Activated T-helper 1 cell treated with anti-CD3 and anti-CD28 coated beads, Interleukin-2, amount 50 U/mL, for 16 hours (primary cell): ENCODE measurements around the gene MPHOSPH9.

Experiments
- DNase-seq, 2 donors: peaks; one replicate each; pipeline ENCODE4 v3.0.0-alpha.2; 2020; ENCODE audit warnings: low read depth in 1 of 2, low spot score in 1 of 2

The MPHOSPH9 gene, protein sequence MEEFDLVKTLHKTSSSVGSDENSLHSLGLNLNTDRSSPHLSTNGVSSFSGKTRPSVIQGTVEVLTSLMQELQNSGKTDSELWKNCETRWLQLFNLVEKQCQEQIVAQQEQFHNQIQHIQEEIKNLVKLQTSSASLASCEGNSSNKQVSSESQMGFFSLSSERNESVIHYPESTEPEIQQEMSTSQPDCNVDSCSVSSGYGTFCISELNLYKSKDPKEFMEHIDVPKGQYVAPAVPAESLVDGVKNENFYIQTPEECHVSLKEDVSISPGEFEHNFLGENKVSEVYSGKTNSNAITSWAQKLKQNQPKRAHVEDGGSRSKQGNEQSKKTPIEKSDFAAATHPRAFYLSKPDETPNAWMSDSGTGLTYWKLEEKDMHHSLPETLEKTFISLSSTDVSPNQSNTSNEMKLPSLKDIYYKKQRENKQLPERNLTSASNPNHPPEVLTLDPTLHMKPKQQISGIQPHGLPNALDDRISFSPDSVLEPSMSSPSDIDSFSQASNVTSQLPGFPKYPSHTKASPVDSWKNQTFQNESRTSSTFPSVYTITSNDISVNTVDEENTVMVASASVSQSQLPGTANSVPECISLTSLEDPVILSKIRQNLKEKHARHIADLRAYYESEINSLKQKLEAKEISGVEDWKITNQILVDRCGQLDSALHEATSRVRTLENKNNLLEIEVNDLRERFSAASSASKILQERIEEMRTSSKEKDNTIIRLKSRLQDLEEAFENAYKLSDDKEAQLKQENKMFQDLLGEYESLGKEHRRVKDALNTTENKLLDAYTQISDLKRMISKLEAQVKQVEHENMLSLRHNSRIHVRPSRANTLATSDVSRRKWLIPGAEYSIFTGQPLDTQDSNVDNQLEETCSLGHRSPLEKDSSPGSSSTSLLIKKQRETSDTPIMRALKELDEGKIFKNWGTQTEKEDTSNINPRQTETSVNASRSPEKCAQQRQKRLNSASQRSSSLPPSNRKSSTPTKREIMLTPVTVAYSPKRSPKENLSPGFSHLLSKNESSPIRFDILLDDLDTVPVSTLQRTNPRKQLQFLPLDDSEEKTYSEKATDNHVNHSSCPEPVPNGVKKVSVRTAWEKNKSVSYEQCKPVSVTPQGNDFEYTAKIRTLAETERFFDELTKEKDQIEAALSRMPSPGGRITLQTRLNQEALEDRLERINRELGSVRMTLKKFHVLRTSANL

DNA sequence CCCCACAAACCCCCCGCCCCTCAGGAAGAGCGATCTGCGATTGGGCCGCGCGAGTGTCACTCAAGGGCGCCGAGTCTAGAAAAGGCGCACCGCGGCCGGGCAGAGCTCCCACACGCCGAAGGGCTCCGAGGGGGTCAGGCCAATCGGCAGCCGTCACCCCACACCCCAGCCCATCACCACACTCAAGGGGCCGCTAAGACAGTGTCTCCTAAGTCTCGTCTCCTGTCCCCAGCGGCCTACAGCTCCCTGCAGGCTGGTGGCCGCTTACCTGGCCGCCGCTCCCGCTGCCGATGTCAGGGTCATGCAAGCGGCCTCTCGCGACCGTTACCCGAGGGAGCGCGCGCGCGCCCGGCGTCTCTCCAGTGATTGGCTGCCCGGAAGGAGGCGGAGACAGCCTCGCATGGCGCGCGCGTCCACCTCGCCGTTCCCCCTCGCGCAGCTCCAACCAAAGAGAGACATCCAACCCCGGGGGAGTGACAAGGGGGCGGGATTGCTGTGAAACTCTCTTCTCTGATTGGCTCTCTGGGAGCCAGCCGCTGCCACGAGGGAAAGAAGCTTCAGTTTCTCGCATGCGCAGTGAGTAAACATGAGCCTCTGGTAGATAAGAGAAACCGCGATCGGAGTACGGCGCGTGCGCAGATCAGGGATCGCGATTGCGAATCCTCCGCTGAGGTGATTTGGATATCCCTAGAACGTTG lies at the start of gene MPHOSPH9, which contains the start of gene MTRFR:
MPHOSPH9 (minus strand) TSS at position 335 of the 698 bp plus-strand sequence. CDS start 2,777 bp downstream, outside the sequence.
MTRFR (plus strand) TSS at position 630 of the 698 bp plus-strand sequence. CDS start 20,239 bp downstream, outside the sequence.
- DNase-seq: peak; percentile 96 to 97

DNA sequence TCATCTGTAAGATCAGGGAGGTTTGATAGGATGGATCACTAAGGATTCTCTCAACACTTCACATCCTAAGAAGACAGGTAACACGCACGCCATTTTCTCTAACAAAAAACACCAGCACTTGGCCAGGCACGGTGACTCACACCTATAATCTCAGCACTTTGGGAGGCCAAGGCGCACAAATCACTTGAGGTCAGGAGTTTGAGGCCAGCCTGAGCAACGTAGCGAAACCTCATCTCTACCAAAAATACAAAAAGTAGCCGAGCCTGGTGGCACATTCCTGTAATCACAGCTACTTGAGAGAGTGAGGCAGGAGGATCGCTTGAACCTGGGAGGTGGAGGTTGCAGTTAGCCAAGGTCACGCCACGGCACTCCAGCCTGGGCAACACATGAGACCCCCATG lies 49.2 kb upstream of the MPHOSPH9 start:
- DNase-seq: no peak

DNA sequence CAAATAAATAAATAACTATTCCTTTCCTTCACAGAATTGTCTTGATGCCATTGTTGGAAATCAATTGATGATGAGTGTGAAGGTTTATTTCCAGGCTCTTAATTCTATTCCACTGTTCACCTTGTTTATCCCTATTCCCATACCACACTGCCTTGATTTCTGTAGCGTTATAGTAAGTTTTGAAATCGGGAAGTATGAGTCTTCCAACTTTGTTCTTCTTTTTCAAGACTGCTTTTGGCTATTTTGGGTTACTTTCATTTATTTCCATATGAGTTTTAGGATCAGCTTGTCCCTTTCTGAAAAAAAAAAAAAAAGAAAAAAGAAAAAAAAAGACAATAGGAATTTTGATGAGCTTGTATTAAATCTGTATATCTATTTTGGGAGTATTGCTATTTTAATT lies 48.0 kb upstream of the MPHOSPH9 start:
- DNase-seq: no peak

DNA sequence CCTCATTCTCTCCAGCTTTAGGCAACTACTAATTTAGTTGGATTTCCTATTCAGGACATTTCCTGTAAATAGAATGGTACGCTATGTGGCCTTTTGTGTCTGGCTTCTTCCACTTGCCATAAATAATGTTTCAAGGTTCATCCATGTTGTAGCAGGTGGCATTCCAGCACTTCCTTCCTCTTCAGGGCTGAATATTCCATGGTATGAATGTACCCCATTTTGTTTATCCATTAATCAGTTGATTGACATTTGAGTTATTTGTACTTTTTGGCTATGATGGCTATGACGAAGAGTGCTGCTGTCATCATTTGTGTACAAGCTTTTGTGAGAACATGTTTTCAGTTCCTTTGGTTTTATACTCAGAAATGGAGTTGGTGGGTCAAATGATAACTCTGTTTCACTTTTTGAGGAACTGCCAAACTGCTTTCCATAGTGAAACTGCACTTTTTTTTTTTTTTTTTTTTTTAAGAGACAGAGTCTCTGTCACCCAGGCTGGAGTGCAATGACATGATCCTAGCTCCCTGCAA lies 45.2 kb upstream of the MPHOSPH9 start:
- no peak for DNase-seq

DNA sequence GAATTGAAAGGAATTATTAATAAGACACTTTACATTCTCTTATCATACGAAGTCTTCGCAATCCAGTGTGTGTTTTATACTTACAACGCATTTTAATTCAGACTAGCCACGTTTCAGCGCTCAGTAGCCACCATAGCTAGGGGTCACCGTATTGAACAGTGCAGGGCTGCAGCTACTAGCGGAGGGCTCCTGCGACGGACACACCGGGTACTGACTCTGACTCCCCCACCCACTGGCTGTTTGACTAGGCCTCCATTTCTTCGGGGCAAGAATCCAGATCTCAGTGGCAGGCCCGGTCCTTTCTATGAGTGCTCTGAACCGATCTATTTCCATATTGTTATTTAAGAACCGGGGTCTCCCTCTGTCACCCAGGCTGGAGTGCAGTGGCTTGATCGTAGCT lies 40.2 kb upstream of the MPHOSPH9 start:
- DNase-seq: no peak

DNA sequence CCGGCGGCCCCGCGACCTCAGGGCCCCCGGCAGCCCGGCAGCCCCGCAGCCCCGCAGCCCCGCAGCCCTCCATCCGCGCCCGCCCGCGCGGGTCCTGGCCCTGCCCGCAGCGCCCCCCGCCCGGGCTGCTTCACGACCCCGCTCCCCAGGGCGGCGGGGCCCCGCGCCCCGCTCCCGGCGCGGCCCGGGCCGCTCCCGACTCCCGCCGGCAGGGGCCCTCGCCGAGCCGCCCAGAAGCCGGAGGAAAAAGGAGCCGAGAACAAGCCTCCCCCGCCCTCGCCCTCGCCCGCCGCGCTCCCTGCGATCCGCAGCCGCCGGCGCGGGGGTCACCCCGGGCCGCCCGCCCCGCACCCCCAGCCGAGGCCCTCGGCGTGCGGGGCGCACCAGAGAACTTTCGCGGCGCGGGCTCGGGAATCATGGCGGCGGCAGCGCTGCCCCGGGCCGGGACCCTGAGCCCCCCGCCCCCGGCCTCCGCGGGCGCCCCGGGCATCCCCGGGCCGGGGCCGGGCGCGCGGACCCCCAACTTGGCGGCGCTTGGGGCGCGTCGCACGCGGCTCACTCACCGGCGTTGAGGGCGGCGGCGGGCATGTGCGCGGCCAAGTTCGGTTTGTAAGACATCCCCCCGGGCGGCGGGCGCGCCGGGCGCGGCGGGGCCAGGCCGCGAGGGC lies 38.2 kb upstream of the MPHOSPH9 start:
- peak; percentile 58 to 60 for DNase-seq

DNA sequence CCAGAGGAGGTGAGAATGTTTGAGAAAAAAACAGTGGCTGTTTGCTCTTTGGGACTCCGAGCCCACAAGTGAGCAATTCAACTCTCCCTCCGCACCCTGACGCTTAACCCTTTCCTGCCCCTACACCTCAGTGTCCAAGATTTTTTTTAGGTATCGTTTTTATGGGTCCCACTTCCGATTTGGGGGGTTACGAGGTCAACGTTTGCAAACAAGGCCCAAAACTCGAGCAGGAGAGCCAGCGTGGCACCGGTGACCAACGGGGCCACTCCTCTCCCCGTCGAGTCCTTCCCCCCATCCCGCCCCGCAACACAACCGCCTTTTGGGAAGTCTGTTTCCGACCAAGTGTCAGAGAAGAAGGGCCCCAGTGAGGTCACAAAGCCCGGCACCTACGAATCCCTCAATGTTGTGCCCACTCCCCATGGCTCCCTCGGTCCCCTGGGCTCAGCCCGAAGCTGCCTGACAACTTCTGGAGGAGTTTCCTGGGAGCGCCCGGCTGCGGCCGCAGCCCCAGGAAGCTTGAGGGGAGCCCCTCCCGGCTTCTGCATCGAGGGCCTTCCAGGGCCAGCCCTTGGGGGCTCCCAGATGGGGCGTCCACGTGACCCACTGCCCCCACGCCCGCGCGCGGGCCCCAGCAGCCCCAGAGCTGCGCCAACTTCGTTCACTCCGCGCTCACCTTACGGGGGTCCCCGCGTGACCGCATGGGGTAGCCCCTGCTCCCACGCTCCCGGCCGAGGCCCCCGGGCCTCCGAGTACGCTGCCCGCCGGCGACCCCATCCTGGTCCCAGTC lies 37.5 kb upstream of the MPHOSPH9 start:
- DNase-seq: no peak

DNA sequence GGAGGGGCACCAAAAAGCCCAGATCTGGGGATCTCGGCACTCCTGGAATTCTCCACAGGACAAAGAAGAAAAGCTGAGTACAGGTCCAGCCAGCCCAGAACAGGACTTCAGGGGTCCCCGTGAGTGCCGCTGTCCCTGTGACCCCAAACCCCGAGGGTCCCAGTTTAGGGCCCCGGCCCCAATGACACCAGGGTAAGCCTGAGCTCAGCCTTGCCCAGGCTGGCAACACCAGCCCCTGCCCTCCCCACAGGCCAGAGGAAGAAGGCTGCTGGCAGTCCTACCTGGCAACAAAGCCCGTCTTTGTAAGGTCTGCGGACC lies 36.9 kb upstream of the MPHOSPH9 start:
- DNase-seq: no peak

DNA sequence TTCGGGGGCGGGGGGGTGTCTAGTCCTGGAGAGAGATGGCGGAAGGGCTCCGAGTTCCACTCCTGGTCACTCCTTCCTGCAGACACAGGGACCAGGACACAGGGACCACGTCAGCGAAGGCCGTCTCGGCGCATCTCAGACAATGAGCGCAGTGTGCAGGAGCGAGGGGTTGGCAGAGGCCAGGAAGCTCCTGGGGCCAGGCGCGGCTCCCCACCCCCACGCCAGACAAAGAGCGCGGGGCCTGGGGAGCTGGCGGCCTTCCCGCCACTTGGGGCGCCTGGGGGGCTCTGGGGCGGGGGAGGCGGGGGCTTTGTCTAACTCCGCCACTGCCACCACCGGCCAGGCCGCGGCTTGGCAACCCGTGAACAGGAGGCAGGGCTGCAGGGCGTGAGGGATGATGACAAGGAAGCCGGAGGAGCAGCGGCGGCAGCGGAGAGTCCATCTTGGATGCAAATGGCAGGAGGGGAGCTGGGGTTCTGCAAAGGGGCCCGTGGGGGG lies 36.5 kb upstream of the MPHOSPH9 start:
- DNase-seq: no peak

DNA sequence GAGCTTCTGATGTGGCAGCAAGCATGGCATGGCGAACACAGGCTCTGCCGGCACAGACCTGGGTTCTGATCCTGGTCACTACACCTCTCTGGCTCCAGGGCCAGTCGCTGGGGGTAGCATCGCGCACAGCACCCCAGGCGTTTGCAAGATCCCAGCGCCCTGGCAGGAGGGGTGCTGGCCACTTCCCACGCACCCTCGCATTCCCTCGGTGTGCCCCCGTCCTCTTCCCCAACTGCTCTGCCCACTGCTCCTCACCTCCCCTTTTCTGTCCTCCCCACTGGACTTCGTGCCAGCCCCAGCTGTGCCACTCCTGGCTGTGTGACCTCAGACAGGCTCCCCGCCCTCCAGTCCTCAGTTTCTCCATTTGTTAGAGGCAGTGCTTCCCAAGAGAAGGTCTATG lies 35.9 kb upstream of the MPHOSPH9 start:
- no peak for DNase-seq

DNA sequence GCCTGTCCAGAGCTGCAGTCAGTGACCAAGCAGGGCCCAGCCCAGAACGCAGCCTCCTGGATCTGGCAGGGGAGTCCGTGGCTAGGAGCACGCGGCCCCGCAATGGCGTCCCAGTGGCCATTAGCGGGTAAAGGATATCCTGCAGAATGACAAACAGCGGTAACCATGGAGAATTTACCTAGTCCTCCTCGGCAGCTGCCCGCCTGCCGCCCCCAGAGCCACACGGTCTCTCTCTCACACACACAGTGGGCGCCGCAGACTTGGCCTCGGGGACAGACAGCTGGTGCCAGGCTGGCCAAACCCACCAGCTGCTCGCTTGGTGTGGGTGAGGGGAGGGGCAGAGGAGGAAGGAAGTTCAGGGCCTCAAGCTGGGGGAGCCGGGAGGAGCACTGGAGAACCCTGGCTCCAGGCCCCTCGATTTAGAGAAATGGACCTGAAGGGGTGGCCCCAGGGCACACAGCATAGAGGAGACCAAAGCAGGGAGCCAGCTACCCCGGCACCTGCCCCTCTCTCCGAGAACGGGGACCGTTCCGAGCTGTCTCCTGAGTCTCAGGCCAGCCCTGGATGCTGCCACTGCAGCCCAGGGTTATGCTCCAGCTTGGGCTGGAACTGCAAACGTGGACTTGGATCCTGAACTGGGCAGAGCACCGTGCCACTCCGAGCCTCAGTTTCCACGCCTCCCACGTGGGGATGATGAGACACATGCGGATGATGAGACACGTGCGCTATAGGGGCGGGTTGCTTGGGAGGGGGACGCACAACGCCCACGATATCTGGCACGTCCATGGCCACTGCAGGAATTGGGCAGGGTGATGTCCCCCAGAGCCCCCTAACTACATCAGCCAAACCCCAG lies 35.3 kb upstream of the MPHOSPH9 start:
- no peak for DNase-seq

DNA sequence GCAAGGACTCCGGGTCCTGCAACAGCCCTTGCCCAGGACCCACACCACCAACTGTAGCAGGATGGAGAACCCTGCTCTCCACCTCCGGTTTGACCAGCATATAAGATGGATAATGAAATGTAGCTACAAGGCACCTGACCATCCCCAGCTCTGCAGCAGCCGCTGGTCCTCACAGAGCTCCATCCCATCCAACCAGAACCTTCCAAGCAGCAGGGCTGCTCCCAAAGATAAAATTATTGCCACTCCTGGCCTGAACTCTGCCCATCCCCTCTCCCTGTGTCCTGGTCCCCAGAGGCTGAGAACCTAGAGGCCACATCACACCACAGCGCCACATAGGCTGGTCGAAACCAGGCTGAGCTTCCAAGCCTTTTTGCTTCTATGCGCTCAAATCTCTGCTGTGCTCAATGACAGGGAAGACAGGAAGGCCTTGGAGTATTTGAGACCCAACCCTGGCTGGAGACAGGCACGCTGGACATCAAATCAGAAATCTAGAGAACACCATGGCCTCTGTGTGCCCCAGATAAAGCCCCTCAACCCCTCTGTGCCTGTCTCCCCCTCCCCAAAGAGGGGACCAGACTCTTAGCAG lies 34.5 kb upstream of the MPHOSPH9 start:
- no peak for DNase-seq

DNA sequence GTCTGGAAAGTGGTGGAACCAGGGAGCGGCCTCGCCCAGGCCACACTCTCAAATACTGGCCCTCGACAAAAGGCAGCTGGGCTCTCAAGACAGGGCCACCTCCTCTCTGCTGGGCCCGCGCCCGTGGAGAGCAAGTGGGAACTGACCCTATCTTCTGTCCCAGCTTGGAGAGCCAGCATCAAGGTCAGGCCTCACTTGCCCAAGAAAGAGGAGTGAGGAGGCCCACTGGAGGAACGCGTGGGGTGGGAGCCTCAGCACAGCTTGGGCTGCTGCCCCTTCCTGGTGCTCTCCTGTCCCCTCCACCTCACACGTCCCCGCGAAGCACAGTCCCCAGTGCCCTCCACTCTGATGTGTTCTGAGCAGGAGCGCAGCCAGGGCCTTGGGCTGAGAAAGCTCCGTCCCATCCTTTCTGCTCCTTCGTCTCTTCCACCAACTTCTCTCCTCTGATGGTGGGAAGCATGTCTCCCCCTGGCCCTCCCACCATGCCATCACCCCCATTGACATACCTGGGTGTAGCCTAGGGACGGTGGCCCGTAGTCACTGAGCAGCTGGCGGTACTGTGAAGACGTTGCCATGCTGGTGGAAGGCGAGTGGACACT lies 33.8 kb upstream of the MPHOSPH9 start:
- no peak for DNase-seq

DNA sequence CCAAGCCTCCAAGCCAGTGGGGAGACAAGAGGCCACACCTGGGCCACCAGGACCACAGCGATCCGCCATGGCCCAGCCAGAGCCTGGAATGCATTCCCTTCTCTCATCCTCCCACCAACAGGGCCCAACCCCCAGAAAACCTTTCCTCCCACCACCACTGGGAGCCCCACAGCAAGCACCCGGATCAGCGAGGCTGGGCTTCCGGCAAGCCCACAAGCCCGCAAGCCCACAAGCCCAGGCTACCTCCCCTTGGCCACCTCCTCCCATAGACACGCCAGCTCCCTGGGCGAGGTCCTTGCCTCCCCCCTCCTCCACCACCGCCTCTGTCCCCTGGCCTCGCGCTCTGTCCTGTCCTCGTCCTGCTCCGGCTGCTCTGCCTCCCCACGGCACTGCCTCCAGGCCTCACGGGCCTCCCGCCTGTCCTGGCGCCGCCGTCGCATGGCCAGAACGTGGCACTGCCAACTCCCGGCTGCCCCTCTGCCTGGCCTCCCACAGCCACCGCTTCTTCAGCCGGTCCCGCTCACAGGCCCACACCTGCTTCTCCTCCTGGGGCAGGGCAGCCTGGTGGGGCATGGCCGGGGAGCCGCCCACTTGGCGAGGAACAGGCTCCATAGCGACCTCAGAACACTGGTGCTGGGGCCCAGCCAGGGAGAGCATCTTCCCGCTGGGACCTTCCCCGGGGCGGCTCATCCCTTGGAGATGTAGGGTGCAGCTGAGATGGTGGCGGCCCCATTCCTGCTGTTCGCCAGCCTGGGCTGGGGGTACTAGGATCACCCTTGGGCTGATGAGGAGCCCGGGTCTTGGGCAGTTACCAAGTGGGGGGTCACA lies 33.1 kb upstream of the MPHOSPH9 start:
- DNase-seq: no peak

DNA sequence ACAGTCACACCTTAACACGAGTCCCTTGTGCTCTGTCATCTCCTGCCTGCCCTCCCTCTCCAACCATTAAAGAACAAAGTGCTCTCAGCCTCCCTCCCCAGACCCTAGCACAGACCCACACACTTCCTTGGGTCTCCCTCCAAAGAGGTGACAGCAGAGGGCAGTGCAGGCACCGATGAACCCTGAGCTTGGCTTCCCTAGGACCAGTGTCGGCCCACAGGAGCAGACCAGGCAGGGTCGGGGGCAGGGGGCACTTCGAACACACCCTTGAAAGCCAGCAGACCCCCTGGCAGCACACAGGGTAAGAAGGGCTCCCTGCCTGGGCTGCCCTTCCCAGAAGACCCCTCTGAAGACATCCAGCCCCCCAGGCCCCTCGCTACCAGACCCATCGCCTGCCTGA lies 31.7 kb upstream of the MPHOSPH9 start:
- DNase-seq: no peak

DNA sequence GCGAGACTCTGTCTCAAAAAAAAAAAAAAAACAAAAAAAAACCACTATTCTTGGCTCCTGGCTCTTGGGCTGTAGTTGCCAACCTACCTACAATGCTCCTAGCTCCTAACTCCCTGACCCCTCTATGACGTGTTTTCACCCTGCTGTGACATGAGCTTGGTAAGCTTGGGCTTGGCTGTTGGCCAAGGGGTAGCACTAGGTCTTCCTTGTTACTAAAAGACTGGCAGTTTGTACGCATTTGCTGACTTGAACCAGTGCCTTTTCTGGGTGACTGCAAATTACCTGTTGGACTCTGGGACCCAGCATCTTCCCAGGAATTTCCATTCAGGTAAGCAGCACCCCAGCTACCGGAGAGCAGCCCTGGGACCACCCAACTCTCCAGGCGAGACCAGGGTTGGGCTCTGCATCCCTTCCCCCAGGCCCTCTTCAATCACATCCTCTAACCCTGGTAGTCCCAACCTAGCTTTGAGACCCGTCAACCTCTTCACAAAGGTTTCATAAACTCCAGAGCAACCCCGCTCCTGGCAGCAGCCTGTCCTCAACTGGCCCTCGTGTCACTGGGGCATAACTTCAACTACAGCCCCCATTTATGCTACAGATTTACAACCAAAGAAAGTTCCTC lies 30.4 kb upstream of the MPHOSPH9 start:
- no peak for DNase-seq
